Measurements from ENCODE around the gene PITHD1. TPM values are rescaled to one million over a fixed set of nuclear protein-coding genes. Genes with fewer than 3 reads are reported as not detected.

Gene PITHD1
- total RNA-seq, 1 experiment from 2014 or later = 48.9 TPM

DNA sequence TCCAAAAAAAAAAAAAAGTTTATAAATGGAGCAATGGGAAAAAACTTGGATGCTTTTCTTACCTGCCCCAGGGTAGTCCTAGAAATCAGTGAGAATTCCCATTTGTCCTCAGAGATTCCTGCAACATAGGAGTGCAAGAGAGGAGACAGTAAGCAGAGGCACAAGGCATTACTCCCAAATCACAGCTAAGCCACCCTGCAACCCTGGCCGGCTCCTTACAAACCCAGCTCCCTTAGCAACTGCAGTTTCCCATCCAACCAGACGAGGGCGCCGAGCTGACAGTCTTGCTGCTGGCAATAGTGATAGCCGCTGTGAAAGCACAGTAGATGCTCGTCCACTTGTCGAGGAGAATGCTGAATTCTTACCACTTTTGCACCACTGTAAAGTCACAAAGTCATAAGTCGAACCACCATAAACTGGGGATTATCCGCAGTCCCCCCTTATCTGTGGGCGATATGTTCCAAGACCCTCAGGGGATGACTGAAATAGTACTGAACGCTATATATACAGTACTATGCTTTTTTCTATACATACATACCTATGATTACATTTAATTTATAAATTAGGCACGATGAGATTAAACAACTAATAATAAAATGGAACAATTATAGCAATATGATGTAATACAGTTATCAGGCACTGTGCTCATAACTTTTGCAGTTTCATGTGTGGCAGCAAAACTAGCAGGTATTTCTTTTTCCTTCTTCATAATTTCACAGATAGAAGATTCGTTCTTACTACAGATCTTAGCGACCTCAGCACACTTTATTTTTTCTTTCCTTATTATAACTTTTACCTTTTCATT is 6.0 kb upstream of the PITHD1 start:
- peaks cover 5% of the 10 kb centered on the region; the same call in 1 of the 2 replicates for H3K4me1 ChIP-seq (ENCODE audit: control insufficient read depth, insufficient read depth, low read length)
- TF ChIP-seq TCF7L2 (IDR thresholded peaks at IDR 0.05; ENCODE audit: low read depth, low read length) (no peak), CTCF (IDR thresholded peaks at IDR 0.05) (peak; percentile 98), POLR2AphosphoS5 (IDR thresholded peaks at IDR 0.05; ENCODE audit: low read depth, low read length) (no peak), SIN3A (IDR thresholded peaks at IDR 0.05; ENCODE audit: borderline replicate concordance, insufficient read depth, low read depth, low read length) (0 out of 2 replicates have a peak, but pooled peaks have one; percentile 44)
- TF ChIP-seq, protein P1, sequence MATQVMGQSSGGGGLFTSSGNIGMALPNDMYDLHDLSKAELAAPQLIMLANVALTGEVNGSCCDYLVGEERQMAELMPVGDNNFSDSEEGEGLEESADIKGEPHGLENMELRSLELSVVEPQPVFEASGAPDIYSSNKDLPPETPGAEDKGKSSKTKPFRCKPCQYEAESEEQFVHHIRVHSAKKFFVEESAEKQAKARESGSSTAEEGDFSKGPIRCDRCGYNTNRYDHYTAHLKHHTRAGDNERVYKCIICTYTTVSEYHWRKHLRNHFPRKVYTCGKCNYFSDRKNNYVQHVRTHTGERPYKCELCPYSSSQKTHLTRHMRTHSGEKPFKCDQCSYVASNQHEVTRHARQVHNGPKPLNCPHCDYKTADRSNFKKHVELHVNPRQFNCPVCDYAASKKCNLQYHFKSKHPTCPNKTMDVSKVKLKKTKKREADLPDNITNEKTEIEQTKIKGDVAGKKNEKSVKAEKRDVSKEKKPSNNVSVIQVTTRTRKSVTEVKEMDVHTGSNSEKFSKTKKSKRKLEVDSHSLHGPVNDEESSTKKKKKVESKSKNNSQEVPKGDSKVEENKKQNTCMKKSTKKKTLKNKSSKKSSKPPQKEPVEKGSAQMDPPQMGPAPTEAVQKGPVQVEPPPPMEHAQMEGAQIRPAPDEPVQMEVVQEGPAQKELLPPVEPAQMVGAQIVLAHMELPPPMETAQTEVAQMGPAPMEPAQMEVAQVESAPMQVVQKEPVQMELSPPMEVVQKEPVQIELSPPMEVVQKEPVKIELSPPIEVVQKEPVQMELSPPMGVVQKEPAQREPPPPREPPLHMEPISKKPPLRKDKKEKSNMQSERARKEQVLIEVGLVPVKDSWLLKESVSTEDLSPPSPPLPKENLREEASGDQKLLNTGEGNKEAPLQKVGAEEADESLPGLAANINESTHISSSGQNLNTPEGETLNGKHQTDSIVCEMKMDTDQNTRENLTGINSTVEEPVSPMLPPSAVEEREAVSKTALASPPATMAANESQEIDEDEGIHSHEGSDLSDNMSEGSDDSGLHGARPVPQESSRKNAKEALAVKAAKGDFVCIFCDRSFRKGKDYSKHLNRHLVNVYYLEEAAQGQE (IDR thresholded peaks at IDR 0.05; ENCODE audit: insufficient read depth in 1 of 2, low read depth in 2 of 2, low read length in 1 of 2) = no peak
- intact Hi-C loops (cut with micrococcal nuclease; ENCODE audit: unreplicated experiment) = no loop called here
- ChIA-PET POLR2A (interaction anchor here (0.6 to 0.7 kb wide), 2 partner anchors 191 to 236 kb away, joined by 3 read pairs; no protein-coding TSS in a partner anchor), CTCF (interaction anchor here (0.5 to 2.2 kb wide), 13 partner anchors 14 to 1011 kb away, joined by 3 to 13 read pairs (median 5); partner anchors contain the start of gene LYPLA2)
- ATAC-seq = peak; percentile 96
- H3K9me3 ChIP-seq (ENCODE audit: control insufficient read depth, insufficient read depth, low read depth, low read length) = no peaks in the 10 kb centered on the region
- no peaks in the 10 kb centered on the region for H3K27me3 ChIP-seq (ENCODE audit: control insufficient read depth, insufficient read depth, low read length)
- H3K4me3 ChIP-seq (ENCODE audit: low read depth in 2 of 2, low read length in 2 of 2) = peak overlapping the region in 1 of 2 experiments; percentile 18; a peak in 1 of 4 replicates
- peak; percentile 77 for DNase-seq (ENCODE audit: low read depth, low spot score)
- H3K27ac ChIP-seq (ENCODE audit: low read length) = no peak overlapping the region
- no TSS peak for BruUV-seq (replicated peaks)
- in situ Hi-C loops (cut with HindIII; ENCODE audit: low pct_unique_long_range_greater_than_20kb, low sequenced_read_pairs) = no loop called here
- no peaks in the 10 kb centered on the region for H3K36me3 ChIP-seq (ENCODE audit: control insufficient read depth, insufficient read depth, low read length)

DNA sequence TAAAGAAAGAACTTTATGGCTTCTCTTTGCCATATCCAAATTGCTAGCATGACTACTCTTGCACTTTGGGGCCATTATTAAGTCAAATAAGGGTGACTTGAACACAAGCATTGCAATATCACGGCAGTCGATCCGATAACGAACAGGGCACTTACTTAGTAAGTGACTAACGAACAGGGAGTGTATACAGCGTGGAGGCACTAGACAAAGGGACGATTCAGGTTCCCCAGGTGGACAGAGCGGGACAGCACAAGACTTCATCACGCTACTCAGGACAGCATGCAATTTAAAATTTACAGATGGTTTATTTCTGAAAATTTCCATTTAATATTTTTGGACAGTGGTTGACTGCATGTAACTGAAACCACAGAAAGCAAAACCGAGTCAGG is 5.4 kb upstream of the PITHD1 start:
- Histone ChIP-seq H3K27ac (ENCODE audit: low read length) (no peak overlapping the region), H3K27me3 (ENCODE audit: control insufficient read depth, insufficient read depth, low read length) (no peaks in the 10 kb centered on the region), H3K4me3 (ENCODE audit: low read depth in 2 of 2, low read length in 2 of 2) (no peak overlapping the region), H3K36me3 (ENCODE audit: control insufficient read depth, insufficient read depth, low read length) (peaks cover 2% of the 10 kb centered on the region; the same call in 1 of the 2 replicates), H3K9me3 (ENCODE audit: control insufficient read depth, insufficient read depth, low read depth, low read length) (no peaks in the 10 kb centered on the region), H3K4me1 (ENCODE audit: control insufficient read depth, insufficient read depth, low read length) (peaks cover 5% of the 10 kb centered on the region; the same call in 1 of the 2 replicates)
- BruUV-seq (replicated peaks) = no TSS peak
- intact Hi-C loops (cut with micrococcal nuclease; ENCODE audit: unreplicated experiment) (no loop called here), in situ Hi-C loops (cut with HindIII; ENCODE audit: low pct_unique_long_range_greater_than_20kb, low sequenced_read_pairs) (no loop called here)
- CTCF ChIA-PET = no interaction called here
- ATAC-seq = no peak
- DNase-seq (ENCODE audit: low read depth, low spot score) = no peak
- no peak for TF ChIP-seq SIN3A (IDR thresholded peaks at IDR 0.05; ENCODE audit: borderline replicate concordance, insufficient read depth, low read depth, low read length)
- no peak for TF ChIP-seq TCF7L2 (IDR thresholded peaks at IDR 0.05; ENCODE audit: low read depth, low read length)
- no peak for TF ChIP-seq CTCF (IDR thresholded peaks at IDR 0.05)
- TF ChIP-seq, protein P1 (IDR thresholded peaks at IDR 0.05; ENCODE audit: insufficient read depth in 1 of 2, low read depth in 2 of 2, low read length in 1 of 2) = no peak
- TF ChIP-seq POLR2AphosphoS5 (IDR thresholded peaks at IDR 0.05; ENCODE audit: low read depth, low read length) = no peak
- POLR2A ChIA-PET = no interaction called here
